ENCODE measurements around the gene YKT6. TPM values are rescaled to one million over a fixed set of nuclear protein-coding genes. Genes with fewer than 3 reads are reported as not detected.

Gene YKT6
- polyA plus RNA-seq, 1 donor (not counting 4 experiments of a cell fraction or from before 2014, with no cell fraction given): 148 TPM

DNA sequence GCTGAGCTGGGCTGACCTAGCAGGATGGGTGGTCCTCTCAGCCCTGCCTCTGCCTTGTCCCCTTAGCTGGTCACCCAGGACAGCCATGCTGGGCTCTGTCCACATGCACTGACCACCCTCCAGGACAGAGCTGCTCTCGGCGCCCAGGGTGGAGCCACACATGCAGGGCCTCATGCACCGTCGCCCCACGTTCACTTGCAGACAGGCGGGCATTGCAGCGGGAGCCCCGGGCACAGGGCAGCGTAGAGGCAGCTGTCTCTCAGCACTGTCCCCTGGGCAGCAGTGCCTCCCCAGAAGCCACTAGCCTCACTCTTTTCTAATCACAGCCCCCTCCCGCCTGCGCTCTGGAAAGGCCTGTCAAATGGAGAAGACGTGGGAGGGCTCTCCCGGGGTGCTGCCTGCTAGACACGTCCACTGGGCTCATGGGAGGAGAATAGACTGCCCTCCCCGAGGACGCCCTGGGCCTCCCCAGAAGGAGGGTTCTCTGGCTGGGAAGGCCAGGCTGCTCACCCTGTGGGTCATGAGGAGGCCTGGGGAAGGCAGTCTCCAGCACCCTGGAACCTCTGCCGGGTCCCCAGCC lies 37.4 kb downstream of the YKT6 start:
- Histone ChIP-seq H3K9me1 (ENCODE audit: control insufficient read depth, extremely low read depth, insufficient read depth, low read length) (no peaks in the 10 kb centered on the region), H3K27me3 (ENCODE audit: control insufficient read depth, extremely low read depth, insufficient read depth, low read length) (no peaks in the 10 kb centered on the region), H3K79me2 (ENCODE audit: control insufficient read depth, insufficient read depth, low read length) (no peaks in the 10 kb centered on the region), H3K36me3 (ENCODE audit: control insufficient read depth in 2 of 2, extremely low read depth in 1 of 2, insufficient read depth in 2 of 2, low read length in 2 of 2) (no peaks in the 10 kb centered on the region), H3K4me3 (ENCODE audit: control insufficient read depth in 2 of 3, extremely low read depth in 1 of 3, insufficient read depth in 2 of 3, low read depth in 1 of 3, low read length in 3 of 3) (no peak overlapping the region), H3K4me1 (ENCODE audit: control insufficient read depth, extremely low read depth, insufficient read depth, low read length) (peaks cover 3% of the 10 kb centered on the region), H3K27ac (ENCODE audit: control insufficient read depth, insufficient read depth, low read length) (no peak overlapping the region), H2AFZ (ENCODE audit: control insufficient read depth, low read length) (no peak overlapping the region), H3K9me3 (ENCODE audit: control insufficient read depth, low read depth, low read length) (no peaks in the 10 kb centered on the region), H4K20me1 (ENCODE audit: control insufficient read depth, extremely low read depth, insufficient read depth, low read length) (no peaks in the 10 kb centered on the region), H3K9ac (ENCODE audit: control insufficient read depth, extremely low read depth, insufficient read depth, low read length) (no peak overlapping the region), H3K4me2 (ENCODE audit: control insufficient read depth, extremely low read depth, insufficient read depth, low read depth, low read length) (no peak overlapping the region)
- TF ChIP-seq, protein P1, sequence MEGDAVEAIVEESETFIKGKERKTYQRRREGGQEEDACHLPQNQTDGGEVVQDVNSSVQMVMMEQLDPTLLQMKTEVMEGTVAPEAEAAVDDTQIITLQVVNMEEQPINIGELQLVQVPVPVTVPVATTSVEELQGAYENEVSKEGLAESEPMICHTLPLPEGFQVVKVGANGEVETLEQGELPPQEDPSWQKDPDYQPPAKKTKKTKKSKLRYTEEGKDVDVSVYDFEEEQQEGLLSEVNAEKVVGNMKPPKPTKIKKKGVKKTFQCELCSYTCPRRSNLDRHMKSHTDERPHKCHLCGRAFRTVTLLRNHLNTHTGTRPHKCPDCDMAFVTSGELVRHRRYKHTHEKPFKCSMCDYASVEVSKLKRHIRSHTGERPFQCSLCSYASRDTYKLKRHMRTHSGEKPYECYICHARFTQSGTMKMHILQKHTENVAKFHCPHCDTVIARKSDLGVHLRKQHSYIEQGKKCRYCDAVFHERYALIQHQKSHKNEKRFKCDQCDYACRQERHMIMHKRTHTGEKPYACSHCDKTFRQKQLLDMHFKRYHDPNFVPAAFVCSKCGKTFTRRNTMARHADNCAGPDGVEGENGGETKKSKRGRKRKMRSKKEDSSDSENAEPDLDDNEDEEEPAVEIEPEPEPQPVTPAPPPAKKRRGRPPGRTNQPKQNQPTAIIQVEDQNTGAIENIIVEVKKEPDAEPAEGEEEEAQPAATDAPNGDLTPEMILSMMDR (optimal IDR thresholded peaks at IDR 0.05 in 1 of 3, IDR thresholded peaks at IDR 0.05 in 1 of 3, conservative IDR thresholded peaks at IDR 0.05 in 1 of 3; ENCODE audit: extremely low read depth in 1 of 3, insufficient read depth in 2 of 3, low read length in 3 of 3): no peak
- no peak for TF ChIP-seq EZH2 (IDR thresholded peaks at IDR 0.05; ENCODE audit: low read length)
- no peak for DNase-seq (ENCODE audit: low read depth, low spot score)
- FAIRE-seq: no peak
- dilution Hi-C loops (cut with MboI; ENCODE audit: extremely low pct_ligation_motif_present, low sequenced_read_pairs): no loop called here

- H3K9ac ChIP-seq (ENCODE audit: control insufficient read depth, extremely low read depth, insufficient read depth, low read length): no peak overlapping the region
- FAIRE-seq (no peak), DNase-seq (ENCODE audit: low read depth, low spot score) (no peak)
- no peaks in the 10 kb centered on the region for H3K27me3 ChIP-seq (ENCODE audit: control insufficient read depth, extremely low read depth, insufficient read depth, low read length)
- H3K9me3 ChIP-seq (ENCODE audit: control insufficient read depth, low read depth, low read length): no peaks in the 10 kb centered on the region
- no peaks in the 10 kb centered on the region for H3K36me3 ChIP-seq (ENCODE audit: control insufficient read depth in 2 of 2, extremely low read depth in 1 of 2, insufficient read depth in 2 of 2, low read length in 2 of 2)
- H3K9me1 ChIP-seq (ENCODE audit: control insufficient read depth, extremely low read depth, insufficient read depth, low read length): no peaks in the 10 kb centered on the region
- H3K27ac ChIP-seq (ENCODE audit: control insufficient read depth, insufficient read depth, low read length): no peak overlapping the region
- dilution Hi-C loops (cut with MboI; ENCODE audit: extremely low pct_ligation_motif_present, low sequenced_read_pairs): no loop called here
- no peaks in the 10 kb centered on the region for H4K20me1 ChIP-seq (ENCODE audit: control insufficient read depth, extremely low read depth, insufficient read depth, low read length)
- H3K4me1 ChIP-seq (ENCODE audit: control insufficient read depth, extremely low read depth, insufficient read depth, low read length): peaks cover 3% of the 10 kb centered on the region
- TF ChIP-seq, protein P1 (optimal IDR thresholded peaks at IDR 0.05 in 1 of 3, IDR thresholded peaks at IDR 0.05 in 1 of 3, conservative IDR thresholded peaks at IDR 0.05 in 1 of 3; ENCODE audit: extremely low read depth in 1 of 3, insufficient read depth in 2 of 3, low read length in 3 of 3): no peak
- TF ChIP-seq EZH2 (IDR thresholded peaks at IDR 0.05; ENCODE audit: low read length): no peak
- H3K79me2 ChIP-seq (ENCODE audit: control insufficient read depth, insufficient read depth, low read length): no peaks in the 10 kb centered on the region
- H2AFZ ChIP-seq (ENCODE audit: control insufficient read depth, low read length): no peak overlapping the region
- H3K4me2 ChIP-seq (ENCODE audit: control insufficient read depth, extremely low read depth, insufficient read depth, low read depth, low read length): no peak overlapping the region
- H3K4me3 ChIP-seq (ENCODE audit: control insufficient read depth in 2 of 3, extremely low read depth in 1 of 3, insufficient read depth in 2 of 3, low read depth in 1 of 3, low read length in 3 of 3): no peak overlapping the region
These were observed 38.6 kb downstream of the YKT6 start for GRCh38 chr7:44239361-44239760.

All from keratinocyte (primary cell).